GM19463 (cell line): ENCODE data around the gene PPP2R2D.
A peak's percentile ranks its signal among the peaks of the same experiment; 100 is the strongest.
"Not testable (repeated sequence)": the region's sequence is repeated elsewhere in the genome, so short reads cannot be mapped to it uniquely, and the experiment has no call there.

Experiments
- ATAC-seq: cut with Tn5 transposase; IDR thresholded peaks from one replicate; pipeline ENCODE4 v1.9.1; 2021; ENCODE audit warnings: mild to moderate bottlenecking, moderate library complexity; ENCODE audit not compliant: unreplicated experiment

PPP2R2D gene

DNA sequence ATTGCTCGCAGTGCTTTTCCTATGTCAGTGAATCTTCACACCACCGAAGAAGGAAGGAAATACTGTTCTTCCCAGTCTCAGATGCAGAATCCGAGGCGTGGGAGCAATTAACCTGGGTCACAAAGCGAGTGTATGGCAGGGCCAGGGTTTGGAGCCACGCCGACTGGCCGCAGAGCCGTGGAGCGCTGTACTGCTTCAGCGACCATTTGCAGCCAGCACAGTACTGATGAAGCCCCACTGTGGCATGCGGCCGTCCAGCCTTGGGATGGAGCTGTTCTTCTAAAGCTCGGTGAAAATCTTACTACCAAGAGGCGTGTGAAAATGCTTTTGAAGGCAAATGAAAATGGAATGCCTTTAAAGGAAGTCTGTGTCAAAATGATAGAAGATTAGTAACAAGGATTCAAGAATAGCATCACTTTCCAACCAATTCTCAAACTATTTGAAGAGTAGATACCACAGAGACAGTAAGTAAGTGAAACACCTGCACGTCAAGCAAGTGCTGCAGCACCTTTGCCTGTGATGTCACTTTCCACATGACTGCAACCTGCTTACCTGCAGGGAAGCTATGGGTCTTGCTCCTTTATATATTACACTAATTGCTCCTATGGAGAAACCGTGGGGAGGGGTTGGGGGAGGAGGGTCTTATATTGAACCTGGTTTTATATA, 4.9 kb downstream of the PPP2R2D start:
- ATAC-seq: no peak

GRCh38 chr10:131906269-131906639, 5.4 kb downstream of the PPP2R2D start:
- no peak for ATAC-seq

DNA sequence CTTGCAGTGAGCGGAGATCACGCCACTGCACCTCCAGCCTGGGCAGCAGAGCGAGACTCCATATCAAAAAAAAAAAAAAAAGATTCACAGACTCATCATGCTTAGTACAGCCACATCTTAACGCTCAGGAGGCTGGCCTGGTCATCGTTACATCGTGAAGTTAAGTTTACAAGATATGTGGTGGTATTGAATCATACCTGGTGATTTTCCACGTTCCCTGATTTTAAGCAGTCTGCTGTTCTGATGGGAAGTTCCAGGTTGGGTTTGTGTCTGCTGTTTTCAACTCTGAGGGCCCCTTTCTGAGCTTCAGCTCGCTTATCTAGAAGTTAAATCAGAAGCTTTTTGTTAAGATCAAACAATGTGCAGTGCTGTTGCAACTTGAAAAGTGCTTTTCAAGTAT, 6.9 kb downstream of the PPP2R2D start:
- ATAC-seq: no peak

- ATAC-seq: no peak
These were observed 7.3 kb downstream of the PPP2R2D start for GRCh38 chr10:131908151-131908550.

DNA sequence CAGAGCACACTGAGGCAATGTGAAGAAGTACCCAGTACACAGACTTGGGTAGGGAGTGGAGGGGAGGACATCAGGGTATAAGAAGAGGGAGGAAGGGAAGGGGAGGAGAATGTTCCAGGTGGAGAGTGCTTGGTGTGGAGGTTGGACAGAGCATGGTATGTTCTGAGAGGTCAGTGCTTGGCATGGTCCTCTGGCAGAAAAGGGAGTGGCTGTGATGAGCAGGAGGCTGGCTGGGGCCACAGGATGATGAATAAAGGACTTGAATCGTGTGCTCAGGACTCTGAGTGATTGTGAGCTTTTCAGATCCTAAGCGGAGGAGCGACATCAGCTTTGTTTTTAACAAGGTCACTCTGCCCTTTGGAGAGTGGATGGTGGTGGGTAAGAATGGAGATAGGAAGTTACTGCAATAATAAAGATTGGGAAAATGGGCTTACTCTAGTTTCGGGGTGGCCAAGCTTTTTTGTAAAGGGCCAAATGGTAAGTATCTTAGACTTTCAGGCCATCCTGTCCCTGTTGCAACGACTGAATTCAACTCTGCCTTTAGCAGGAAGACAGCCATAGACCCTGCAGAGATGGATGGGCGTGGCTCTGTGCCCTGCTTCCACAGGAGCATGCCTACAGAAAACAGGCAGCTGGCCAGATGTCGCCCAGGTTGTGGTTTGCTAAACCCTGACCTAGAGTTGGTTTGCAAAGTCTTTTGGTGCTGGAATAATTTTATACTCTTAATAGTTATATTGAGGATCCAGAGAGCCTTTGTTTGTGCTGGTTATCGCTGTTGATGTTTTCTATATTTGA, 8.4 kb downstream of the PPP2R2D start:
- no peak for ATAC-seq

GRCh38 chr10:131909929-131910328, 9.1 kb downstream of the PPP2R2D start:
- ATAC-seq: no peak

- no peak for ATAC-seq
These were observed 10.0 kb downstream of the PPP2R2D start for GRCh38 chr10:131910663-131911314.

DNA sequence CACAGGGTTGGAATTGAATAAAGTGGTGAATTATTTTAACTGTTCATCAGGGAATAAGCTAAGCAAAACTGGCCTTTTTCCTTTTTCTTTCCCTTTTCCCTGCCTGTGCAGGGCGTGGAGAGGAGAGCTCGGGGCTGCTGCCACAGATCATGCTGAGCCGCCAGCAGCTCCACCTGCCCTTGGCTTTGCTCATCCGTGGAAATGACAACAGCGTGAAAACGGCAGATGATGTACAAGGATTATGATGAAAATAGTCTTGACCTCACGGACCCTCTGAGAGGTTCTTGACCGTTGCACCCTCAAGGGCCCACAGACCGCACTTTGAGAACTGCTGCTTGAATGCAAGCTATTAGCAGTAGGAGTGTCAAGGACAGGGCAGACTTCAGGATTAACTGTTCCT, 10.6 kb downstream of the PPP2R2D start:
- no peak for ATAC-seq

GRCh38 chr10:131912620-131913019, 11.8 kb downstream of the PPP2R2D start:
- ATAC-seq: no peak

DNA sequence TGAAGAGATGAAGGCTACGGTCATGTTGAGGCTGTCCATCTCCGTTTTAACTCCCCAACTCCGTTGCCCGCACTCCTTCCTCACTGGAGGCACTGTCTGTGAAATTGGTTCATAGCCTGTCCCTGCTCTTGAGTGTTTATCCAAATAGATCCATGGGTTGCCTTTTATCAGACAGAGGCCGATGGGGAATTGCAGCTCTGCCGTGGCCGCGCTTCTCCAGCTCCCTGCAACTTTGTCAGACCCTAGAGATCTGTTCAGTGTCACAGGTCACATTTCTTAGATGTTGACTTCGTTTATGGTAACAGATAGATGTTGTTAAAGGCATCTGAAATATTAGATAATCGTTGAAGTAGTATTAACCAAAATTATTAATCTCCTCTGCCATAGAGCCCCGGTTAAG, 14.7 kb downstream of the PPP2R2D start:
- ATAC-seq: no peak

GRCh38 chr10:131915990-131916766, 15.4 kb downstream of the PPP2R2D start:
- no peak for ATAC-seq

DNA sequence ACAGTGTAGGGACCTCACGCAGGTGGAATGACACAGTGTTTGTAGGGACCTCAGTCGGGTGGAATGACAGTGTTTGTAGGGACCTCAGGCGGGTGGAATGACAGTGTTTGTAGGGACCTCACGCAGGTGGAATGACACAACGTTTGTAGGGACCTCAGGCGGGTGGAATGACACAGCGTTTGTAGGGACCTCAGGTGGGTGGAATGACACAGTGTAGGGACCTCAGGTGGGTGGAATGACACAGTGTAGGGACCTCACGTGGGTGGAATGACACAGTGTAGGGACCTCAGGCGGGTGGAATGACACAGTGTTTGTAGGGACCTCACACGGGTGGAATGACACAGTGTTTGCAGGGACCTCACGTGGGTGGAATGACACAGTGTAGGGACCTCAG, 16.0 kb downstream of the PPP2R2D start:
- ATAC-seq: not testable (repeated sequence)

- not testable (repeated sequence) for ATAC-seq
These were observed 16.7 kb downstream of the PPP2R2D start for GRCh38 chr10:131917496-131917895.

- ATAC-seq: not testable (repeated sequence)
These were observed 18.7 kb downstream of the PPP2R2D start for GRCh38 chr10:131919461-131919860.

DNA sequence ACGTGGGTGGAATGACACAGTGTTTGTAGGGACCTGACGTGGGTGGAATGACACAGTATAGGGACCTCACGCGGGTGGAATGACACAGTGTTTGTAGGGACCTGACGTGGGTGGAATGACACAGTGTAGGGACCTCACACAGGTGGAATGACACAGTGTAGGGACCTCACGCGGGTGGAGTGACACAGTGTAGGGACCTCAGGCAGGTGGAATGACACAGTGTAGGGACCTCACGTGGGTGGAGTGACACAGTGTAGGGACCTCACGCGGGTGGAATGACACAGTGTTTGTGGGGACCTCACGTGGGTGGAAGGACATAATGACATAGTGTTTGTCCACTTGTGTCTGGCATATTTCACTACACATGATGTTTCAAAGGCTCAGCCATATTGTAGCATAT, 19.3 kb downstream of the PPP2R2D start:
- no peak for ATAC-seq

- ATAC-seq: no peak
These were observed 19.9 kb downstream of the PPP2R2D start for GRCh38 chr10:131920693-131921092.

DNA sequence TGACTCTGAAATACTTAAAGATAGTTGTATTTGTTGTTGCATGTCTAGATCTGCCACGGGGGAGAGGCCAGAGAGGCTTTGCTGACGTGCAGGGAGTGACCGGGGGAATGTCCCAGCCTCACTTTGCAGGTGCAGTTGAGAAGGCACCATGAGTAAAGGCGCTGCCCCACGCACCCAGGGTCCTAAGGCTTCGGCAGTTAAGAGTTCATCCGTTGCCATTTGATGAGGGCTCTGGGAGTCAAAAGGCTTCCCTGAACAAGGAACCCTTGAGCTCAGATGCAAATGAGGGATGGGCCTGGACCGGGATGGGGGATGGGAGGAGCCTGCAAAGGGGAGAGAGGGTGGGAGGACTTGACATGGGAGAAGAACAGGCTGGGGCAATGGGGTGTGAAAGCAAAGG, 20.4 kb downstream of the PPP2R2D start:
- ATAC-seq: peak; percentile 90

GRCh38 chr10:131923038-131923756, 22.4 kb downstream of the PPP2R2D start:
- ATAC-seq: no peak

- no peak for ATAC-seq
These were observed 24.3 kb downstream of the PPP2R2D start for GRCh38 chr10:131925011-131925649.

GRCh38 chr10:131925716-131926115, 24.9 kb downstream of the PPP2R2D start:
- no peak for ATAC-seq
